ENCODE measurements around the gene KDM6B.

KDM6B gene

GRCh38 chr17:7850701-7851437 is 16.9 kb downstream of the KDM6B start:
- TF ChIP-seq GATA3 (IDR thresholded peaks at IDR 0.05; ENCODE audit: low read depth, low read length) (no peak), GATA2 (IDR thresholded peaks at IDR 0.05; ENCODE audit: low read depth, low read length) (no peak)

- TF ChIP-seq GATA3 (IDR thresholded peaks at IDR 0.05; ENCODE audit: low read depth, low read length) (no peak), GATA2 (IDR thresholded peaks at IDR 0.05; ENCODE audit: low read depth, low read length) (no peak)
Observed at GRCh38 chr17:7851438-7852261, 17.6 kb downstream of the KDM6B start.

GRCh38 chr17:7852262-7852670 is 18.2 kb downstream of the KDM6B start:
- no peak for TF ChIP-seq GATA2 (IDR thresholded peaks at IDR 0.05; ENCODE audit: low read depth, low read length)
- no peak for TF ChIP-seq GATA3 (IDR thresholded peaks at IDR 0.05; ENCODE audit: low read depth, low read length)

- TF ChIP-seq GATA2 (IDR thresholded peaks at IDR 0.05; ENCODE audit: low read depth, low read length), result no peak
- TF ChIP-seq GATA3 (IDR thresholded peaks at IDR 0.05; ENCODE audit: low read depth, low read length), result no peak
Observed at GRCh38 chr17:7852919-7853690, 19.1 kb downstream of the KDM6B start.

GRCh38 chr17:7853691-7854038 is 19.6 kb downstream of the KDM6B start:
- no peak for TF ChIP-seq GATA2 (IDR thresholded peaks at IDR 0.05; ENCODE audit: low read depth, low read length)
- no peak for TF ChIP-seq GATA3 (IDR thresholded peaks at IDR 0.05; ENCODE audit: low read depth, low read length)

GRCh38 chr17:7854078-7854777 is 20.2 kb downstream of the KDM6B start:
- TF ChIP-seq GATA2 (IDR thresholded peaks at IDR 0.05; ENCODE audit: low read depth, low read length), result no peak
- TF ChIP-seq GATA3 (IDR thresholded peaks at IDR 0.05; ENCODE audit: low read depth, low read length), result no peak

GRCh38 chr17:7854851-7855659 is 21.0 kb downstream of the KDM6B start, which contains the start of gene TMEM88:
TSS of gene TMEM88 (plus strand) at chr17:7855066. CDS start at chr17:7855075, 9 bp downstream.
- TF ChIP-seq GATA2 (IDR thresholded peaks at IDR 0.05; ENCODE audit: low read depth, low read length) (no peak), GATA3 (IDR thresholded peaks at IDR 0.05; ENCODE audit: low read depth, low read length) (no peak)

- TF ChIP-seq GATA2 (IDR thresholded peaks at IDR 0.05; ENCODE audit: low read depth, low read length) (no peak), GATA3 (IDR thresholded peaks at IDR 0.05; ENCODE audit: low read depth, low read length) (no peak)
Observed at GRCh38 chr17:7855660-7856010, 21.6 kb downstream of the KDM6B start.

GRCh38 chr17:7856011-7856810 is 22.2 kb downstream of the KDM6B start:
- TF ChIP-seq GATA2 (IDR thresholded peaks at IDR 0.05; ENCODE audit: low read depth, low read length) (no peak), GATA3 (IDR thresholded peaks at IDR 0.05; ENCODE audit: low read depth, low read length) (no peak)

- TF ChIP-seq GATA3 (IDR thresholded peaks at IDR 0.05; ENCODE audit: low read depth, low read length) (no peak), GATA2 (IDR thresholded peaks at IDR 0.05; ENCODE audit: low read depth, low read length) (no peak)
Observed at GRCh38 chr17:7856811-7857712, 23.0 kb downstream of the KDM6B start, which contains the start of gene NAA38. TSS of gene NAA38 (minus strand) at chr17:7857559. CDS start at chr17:7857463, 96 bp downstream.
